Suprapubic skin (tissue), 4 donors: Measurements from ENCODE around the gene ADRA1B. TPM values are rescaled to one million over a fixed set of nuclear protein-coding genes. Genes with fewer than 3 reads are reported as not detected.

ENCODE experiments used
- DNase-seq, 2 donors: peaks; one replicate each; pipeline ENCODE4 v3.0.0-alpha.2; 2019; ENCODE audit warnings: low spot score in 2 of 2
- H3K27ac ChIP-seq: fragments of 200-600 bp; sonication (generic); one replicate; pipeline ENCODE4 v1.5.1; 2019
- H3K27me3 ChIP-seq: fragments of 200-600 bp; sonication (generic); one replicate; pipeline ENCODE4 v1.5.1; 2019
- H3K36me3 ChIP-seq: fragments of 200-600 bp; sonication (generic); one replicate; pipeline ENCODE4 v1.5.1; 2019
- H3K4me1 ChIP-seq: fragments of 200-600 bp; sonication (generic); one replicate; pipeline ENCODE4 v1.5.1; 2019
- H3K4me3 ChIP-seq: fragments of 200-600 bp; sonication (generic); one replicate; pipeline ENCODE4 v1.5.1; 2019; ENCODE audit warnings: mild to moderate bottlenecking
- H3K9me3 ChIP-seq: fragments of 200-600 bp; sonication (generic); one replicate; pipeline ENCODE4 v1.5.1; 2019
- EP300 ChIP-seq: sonication (generic); formaldehyde crosslinking; IDR thresholded peaks from one replicate; pipeline ENCODE4 v1.6.1; 2017; ENCODE audit warnings: antibody characterized with exemption
- POLR2A ChIP-seq, 2 donors: fragments of 450-650 bp; IDR thresholded peaks; one replicate each; pipeline ENCODE4 v1.6.1; 2017; ENCODE audit warnings: antibody characterized with exemption in 2 of 2, mild to moderate bottlenecking in 2 of 2, moderate library complexity in 2 of 2
- POLR2AphosphoS5 ChIP-seq, 3 donors: sonication (generic); formaldehyde crosslinking; IDR thresholded peaks; one replicate each; pipeline ENCODE4 v1.6.1; 2017; ENCODE audit warnings: antibody characterized with exemption in 3 of 3
- WGBS: methylation state at CpG from one replicate; pipeline ENCODE4 v1.1.5; 2018; 5-methylcytosine and 5-hydroxymethylcytosine counted together
- total RNA-seq, 4 donors: library from RNA; depleted of rRNA; stranded (reverse); fragments of >200 nt; gene quantifications; one replicate each; pipeline ENCODE4 v1.1.0, GENCODE V29; 2016
- TF ChIP-seq, protein P1 (sequence below), 2 donors: fragments of 200-600 bp in 1 of 2; fragments of 450-650 bp in 1 of 2; sonication (generic) in 1 of 2; IDR thresholded peaks; one replicate each; pipeline ENCODE4 v1.5.1; 2016 to 2019; ENCODE audit warnings: antibody characterized with exemption in 2 of 2, mild to moderate bottlenecking in 1 of 2, moderate library complexity in 1 of 2

Gene ADRA1B
- total RNA-seq, 4 donors from 2014 or later, result 0.36 to 0.64 (median 0.47) TPM; not detected in 1

DNA sequence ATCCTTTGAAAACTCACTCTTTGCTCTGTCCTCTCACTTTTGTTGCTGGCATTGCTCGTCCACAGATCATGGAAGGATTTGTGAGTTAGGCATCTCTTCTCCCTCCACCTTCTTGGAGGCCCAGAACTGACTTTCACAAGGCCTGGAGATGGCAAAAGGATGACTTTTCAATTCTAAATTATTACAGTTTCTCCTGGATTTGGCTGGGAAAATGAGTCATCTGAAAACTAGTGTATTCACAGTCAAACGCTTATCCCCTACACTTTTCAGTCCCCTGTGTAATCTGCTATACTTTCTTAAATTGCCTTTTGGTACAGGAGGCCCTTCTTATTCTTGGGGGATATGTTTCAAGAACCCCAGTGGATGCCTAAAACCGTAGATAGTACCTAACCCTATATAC, 35.6 kb downstream of the ADRA1B start:
- H3K4me3 ChIP-seq, result no peak overlapping the region
- no peak overlapping the region for H3K27ac ChIP-seq
- no peaks in the 10 kb centered on the region for H3K4me1 ChIP-seq
- 94% methylated on average over 3 of the region's 3 CpGs for WGBS
- DNase-seq, result no peak
- H3K9me3 ChIP-seq, result no peaks in the 10 kb centered on the region
- H3K36me3 ChIP-seq, result no peaks in the 10 kb centered on the region
- TF ChIP-seq, protein P1, sequence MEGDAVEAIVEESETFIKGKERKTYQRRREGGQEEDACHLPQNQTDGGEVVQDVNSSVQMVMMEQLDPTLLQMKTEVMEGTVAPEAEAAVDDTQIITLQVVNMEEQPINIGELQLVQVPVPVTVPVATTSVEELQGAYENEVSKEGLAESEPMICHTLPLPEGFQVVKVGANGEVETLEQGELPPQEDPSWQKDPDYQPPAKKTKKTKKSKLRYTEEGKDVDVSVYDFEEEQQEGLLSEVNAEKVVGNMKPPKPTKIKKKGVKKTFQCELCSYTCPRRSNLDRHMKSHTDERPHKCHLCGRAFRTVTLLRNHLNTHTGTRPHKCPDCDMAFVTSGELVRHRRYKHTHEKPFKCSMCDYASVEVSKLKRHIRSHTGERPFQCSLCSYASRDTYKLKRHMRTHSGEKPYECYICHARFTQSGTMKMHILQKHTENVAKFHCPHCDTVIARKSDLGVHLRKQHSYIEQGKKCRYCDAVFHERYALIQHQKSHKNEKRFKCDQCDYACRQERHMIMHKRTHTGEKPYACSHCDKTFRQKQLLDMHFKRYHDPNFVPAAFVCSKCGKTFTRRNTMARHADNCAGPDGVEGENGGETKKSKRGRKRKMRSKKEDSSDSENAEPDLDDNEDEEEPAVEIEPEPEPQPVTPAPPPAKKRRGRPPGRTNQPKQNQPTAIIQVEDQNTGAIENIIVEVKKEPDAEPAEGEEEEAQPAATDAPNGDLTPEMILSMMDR (IDR thresholded peaks at IDR 0.05), result no peak
- no peak for TF ChIP-seq EP300
- TF ChIP-seq POLR2AphosphoS5 (IDR thresholded peaks at IDR 0.05), result no peak
- no peak for TF ChIP-seq POLR2A (IDR thresholded peaks at IDR 0.05)
- H3K27me3 ChIP-seq, result peaks cover 5% of the 10 kb centered on the region

DNA sequence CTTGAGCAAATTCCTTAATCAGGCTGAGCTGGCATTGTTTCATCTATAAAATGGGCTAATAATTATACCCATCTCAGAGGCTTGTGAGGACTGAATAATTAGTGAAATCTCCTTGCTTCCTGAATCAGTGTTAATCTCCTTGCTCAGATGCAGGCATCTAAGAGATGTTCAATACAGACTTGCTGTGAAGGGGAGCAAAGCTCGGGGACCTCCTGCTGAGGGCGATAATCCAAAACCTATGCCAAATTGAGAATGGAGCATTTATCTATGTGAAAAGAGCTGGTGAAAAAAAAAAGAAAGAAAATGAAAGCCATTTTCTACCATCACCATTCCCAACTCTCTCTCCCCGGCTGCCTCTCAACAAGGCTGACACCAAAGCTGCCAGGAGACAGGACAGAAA, 37.3 kb downstream of the ADRA1B start:
- TF ChIP-seq, protein P1 (IDR thresholded peaks at IDR 0.05), result no peak
- no peak for TF ChIP-seq POLR2AphosphoS5 (IDR thresholded peaks at IDR 0.05)
- TF ChIP-seq POLR2A (IDR thresholded peaks at IDR 0.05), result no peak
- TF ChIP-seq EP300, result no peak
- Histone ChIP-seq H3K9me3 (no peaks in the 10 kb centered on the region), H3K4me3 (no peak overlapping the region), H3K27me3 (peaks cover 5% of the 10 kb centered on the region), H3K27ac (no peak overlapping the region), H3K4me1 (no peaks in the 10 kb centered on the region), H3K36me3 (no peaks in the 10 kb centered on the region)
- DNase-seq, result no peak
- 90% methylated on average over 3 of the region's 3 CpGs for WGBS

DNA sequence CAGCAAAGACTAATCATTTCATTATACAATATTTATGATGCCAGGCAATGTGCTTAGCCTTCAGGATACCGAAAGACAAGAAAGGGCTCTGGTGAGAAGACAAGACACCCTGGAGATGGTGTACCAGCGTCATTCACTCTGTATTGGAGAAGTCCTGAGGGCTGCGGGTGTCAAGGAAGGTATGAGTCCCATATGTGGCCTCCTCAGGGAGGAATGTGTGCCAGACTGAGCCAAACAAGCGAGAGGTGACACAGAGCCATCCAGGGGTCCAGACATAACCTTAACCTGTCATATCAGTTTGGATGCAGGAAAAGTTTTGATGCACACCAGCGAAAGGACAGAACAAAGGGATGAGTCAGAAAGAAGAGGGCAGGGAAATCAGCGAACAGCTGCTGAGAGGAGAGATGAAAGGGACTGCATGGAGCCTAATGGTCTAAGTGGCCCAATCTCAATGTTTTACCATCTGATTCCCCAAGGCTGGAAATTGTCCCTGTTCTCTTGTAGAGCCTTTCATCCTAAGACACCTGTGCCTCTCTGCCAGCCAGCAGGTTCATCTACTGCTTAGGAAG, 38.9 kb downstream of the ADRA1B start:
- Histone ChIP-seq H3K27me3 (peaks cover 3% of the 10 kb centered on the region), H3K36me3 (no peaks in the 10 kb centered on the region), H3K27ac (no peak overlapping the region), H3K4me1 (no peaks in the 10 kb centered on the region), H3K9me3 (no peaks in the 10 kb centered on the region), H3K4me3 (no peak overlapping the region)
- TF ChIP-seq EP300 (no peak), POLR2AphosphoS5 (IDR thresholded peaks at IDR 0.05) (no peak), POLR2A (IDR thresholded peaks at IDR 0.05) (no peak)
- TF ChIP-seq, protein P1 (IDR thresholded peaks at IDR 0.05), result no peak
- WGBS, result 93% methylated on average over 6 of the region's 6 CpGs
- DNase-seq, result no peak

DNA sequence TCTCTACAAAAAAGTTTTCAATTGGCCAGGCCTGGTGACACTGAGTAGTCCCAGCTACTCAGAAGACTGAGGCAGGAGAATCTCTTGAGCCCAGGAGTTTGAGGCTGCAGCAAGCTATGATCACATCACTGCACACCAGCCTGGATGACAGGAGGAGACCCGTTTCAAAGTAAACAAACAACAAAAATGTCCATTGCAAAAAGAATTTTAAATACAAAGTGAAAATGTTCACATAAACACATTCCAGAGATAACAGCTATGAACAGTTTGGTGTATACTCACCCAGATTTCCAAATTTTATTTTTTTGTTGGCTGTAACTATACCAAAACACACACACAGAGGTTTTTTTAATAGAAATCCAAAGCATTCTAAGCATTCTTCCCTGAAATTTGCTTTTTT, 39.8 kb downstream of the ADRA1B start:
- no peak overlapping the region for H3K27ac ChIP-seq
- TF ChIP-seq, protein P1 (IDR thresholded peaks at IDR 0.05), result no peak
- no peak for TF ChIP-seq POLR2A (IDR thresholded peaks at IDR 0.05)
- TF ChIP-seq EP300, result no peak
- TF ChIP-seq POLR2AphosphoS5 (IDR thresholded peaks at IDR 0.05), result no peak
- no peaks in the 10 kb centered on the region for H3K4me1 ChIP-seq
- H3K9me3 ChIP-seq, result no peaks in the 10 kb centered on the region
- no peaks in the 10 kb centered on the region for H3K36me3 ChIP-seq
- no peak overlapping the region for H3K4me3 ChIP-seq
- DNase-seq, result no peak
- H3K27me3 ChIP-seq, result peaks cover 3% of the 10 kb centered on the region
- 69% methylated on average over 1 of the region's 1 CpG for WGBS

DNA sequence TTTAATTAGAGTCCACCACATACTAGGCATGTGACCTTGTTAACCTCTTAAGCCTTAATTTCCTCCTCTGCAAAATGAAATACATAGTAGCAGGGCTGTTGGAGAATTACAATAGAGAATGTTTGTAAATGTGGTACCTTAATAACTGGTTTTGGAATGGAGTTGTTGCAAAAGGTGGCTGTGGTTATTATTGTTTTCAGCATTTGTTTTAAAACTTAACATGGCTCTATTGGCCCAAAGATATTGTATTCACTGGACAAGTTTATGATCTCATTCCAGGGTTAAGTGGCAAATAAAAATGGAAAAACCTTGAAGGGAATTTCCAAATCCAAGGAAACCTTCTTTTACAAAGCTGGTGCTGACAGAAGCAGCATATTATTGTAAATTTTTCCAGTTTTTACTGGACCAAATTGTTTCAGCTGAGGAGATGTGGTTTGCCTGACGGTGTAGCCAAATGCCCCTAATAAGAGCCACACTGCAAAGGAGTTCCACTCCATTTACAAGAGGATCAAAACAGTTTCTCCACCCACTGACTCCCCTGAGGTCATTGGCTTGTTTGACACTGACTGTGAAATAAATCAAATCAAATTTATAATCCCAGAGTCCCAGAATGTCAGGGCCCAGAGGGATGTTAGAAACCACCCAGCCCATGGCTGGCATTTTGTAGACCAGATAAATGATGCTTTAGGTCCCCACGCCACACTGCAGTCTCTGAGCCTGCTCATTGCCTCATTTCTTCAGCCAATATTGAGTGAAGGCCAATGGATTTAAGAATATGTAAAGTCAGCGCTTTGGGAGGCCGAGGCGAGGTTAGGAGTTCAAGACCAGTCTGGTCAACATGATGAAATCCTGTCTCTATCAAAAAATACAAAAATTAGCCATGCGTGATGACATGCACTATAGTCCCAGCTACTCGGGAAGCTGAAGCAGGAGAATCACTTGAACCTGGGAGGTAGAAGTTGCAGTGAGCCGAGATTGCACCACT, 45.2 kb downstream of the ADRA1B start:
- Histone ChIP-seq H3K27ac (no peak overlapping the region), H3K27me3 (peaks cover 12% of the 10 kb centered on the region), H3K36me3 (no peaks in the 10 kb centered on the region), H3K4me1 (no peaks in the 10 kb centered on the region), H3K9me3 (no peaks in the 10 kb centered on the region), H3K4me3 (no peak overlapping the region)
- no peak for TF ChIP-seq POLR2AphosphoS5 (IDR thresholded peaks at IDR 0.05)
- TF ChIP-seq, protein P1 (IDR thresholded peaks at IDR 0.05), result no peak
- no peak for TF ChIP-seq POLR2A (IDR thresholded peaks at IDR 0.05)
- no peak for TF ChIP-seq EP300
- no peak for DNase-seq
- WGBS, result 86% methylated on average over 8 of the region's 8 CpGs
